HG03575 (cell line): ENCODE measurements around the gene GPR87.

ENCODE experiments used
- ATAC-seq: cut with Tn5 transposase; IDR thresholded peaks from one replicate; pipeline ENCODE4 v1.9.1; 2021; ENCODE audit not compliant: unreplicated experiment, insufficient number of reproducible peaks, low FRiP score; ENCODE audit errors: extremely low read depth

GPR87 gene

DNA sequence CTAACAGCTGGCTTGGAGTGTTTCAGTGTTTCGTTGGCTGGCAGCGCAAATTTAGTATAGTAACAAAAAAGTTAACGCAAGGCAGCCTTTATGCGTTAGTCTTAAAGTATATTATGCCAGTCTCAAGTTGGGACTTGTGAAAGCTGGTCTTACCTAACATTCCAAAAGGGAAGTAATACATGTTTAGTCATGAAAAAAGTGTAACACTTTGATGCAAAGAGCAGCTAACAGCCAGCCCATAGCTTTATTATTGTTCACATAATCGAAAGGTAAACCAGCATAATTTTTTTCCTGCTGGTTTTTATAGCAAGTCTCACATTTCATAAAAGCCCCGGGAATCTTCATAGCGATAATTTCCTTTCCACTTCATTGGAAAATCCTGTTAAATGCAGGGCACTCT, 2.4 kb upstream of the GPR87 start:
- ATAC-seq = no peak

DNA sequence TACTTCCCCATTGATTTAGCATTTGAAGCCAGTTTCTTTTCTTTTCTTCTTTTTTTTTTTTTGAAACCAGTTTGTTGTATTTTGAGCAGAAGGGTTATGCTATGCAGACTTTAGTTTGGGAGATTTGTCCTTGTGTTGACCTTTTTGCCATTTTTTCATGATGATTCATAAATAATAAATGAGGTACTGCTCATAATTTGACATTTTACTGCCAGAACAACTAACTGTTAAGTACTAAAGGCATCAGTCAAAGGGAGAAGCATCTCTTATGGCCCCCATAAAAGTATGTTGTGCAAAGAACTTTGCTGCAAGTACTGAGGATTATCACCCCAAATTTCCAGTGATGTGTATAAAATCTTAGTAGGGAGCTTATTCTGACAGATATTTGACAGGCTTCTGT, 1.7 kb upstream of the GPR87 start:
- ATAC-seq = no peak

DNA sequence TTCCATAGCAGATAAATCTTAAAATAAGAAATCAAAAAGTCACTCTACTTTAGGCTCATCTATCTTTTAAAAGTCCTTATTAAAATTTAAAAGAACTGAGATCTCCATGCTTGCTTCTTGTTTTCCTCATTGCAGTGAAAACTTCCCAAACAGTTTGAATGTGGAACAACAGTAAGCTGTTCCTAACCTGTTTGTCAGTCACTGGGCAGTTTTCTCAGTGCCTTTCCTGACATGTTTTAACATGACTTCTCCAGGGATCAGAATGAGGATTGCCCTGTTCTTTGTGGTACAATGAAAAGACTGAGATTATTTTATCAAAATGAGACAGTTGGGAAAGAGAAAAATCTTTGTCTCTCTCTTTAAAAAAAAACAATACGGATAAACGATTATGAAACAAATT, 774 bp downstream of the GPR87 start:
- ATAC-seq = no peak

DNA sequence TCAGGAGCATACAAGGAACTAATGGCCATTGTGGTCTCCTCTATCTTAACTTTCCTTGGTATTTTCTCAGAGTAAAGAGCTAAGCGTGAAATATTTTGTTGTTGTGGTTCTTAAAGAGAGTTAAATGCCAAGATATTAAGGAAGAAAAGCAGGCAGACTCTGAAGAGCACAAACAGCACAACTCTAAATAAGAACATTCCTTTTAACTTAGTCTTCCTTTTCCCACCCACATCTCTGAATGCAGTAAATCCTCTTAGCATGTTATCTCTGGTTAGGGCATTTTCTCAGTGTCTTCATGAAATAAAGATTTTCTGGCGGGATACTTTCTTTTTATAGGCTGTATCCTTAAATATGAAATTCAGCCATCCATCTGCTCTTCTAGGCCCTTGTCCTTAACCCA, 1.5 kb downstream of the GPR87 start:
- ATAC-seq = no peak

DNA sequence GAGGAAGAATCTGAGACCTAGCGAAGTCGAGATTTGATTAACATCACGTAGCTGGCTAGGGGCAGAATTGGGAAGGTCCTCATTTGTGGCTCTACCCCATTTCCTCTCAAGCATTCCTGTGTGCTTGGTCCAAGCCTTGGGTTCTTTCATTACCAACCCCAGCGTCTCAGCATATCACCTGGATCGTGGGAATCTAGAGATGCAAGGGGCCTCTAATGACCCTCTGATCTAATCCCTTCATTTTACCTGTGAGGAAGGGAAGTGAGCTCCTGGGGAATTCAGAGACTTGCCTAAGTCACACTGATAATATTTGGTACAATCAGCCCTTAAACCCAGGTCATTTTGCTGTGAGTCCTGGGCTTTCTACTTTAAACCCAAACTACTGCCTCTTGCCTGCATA, 2.0 kb downstream of the GPR87 start:
- ATAC-seq = no peak

DNA sequence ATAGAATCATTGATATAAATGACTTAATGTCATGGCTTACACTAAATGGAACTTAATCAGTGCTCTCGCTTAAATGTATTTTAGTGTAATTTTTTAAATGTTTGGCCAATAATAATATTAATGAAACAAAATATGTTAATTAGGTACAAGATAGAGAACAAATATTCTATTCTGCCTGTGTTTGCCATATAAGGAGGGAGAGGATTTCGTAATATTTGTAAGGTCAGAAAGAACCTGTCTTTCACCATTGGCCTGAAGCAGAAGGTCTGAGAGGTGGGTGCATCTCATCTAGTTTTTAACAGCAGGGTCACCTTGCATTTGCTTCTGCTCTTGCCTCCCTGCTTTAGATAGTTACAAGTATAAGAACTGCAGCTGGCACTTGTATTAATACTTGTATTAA, 2.5 kb downstream of the GPR87 start:
- no peak for ATAC-seq

DNA sequence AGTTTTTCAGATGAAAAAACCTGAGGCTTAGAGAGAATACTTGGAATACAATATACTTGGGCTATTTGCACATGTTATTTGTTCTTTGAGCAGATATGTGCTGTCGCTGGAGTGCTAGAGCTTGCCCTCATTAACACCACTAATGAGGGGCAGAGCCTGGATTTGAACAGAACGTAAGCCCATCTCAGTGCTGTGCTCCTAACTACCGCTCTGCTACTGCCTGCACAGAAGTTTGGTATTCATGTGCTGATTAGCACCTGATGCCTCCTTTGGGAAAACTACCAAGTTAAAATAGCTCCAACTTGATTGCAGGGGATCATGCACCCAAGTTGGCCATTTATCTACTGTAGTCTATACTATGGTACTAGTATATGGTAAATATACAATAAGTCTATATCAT, 3.6 kb downstream of the GPR87 start:
- no peak for ATAC-seq

DNA sequence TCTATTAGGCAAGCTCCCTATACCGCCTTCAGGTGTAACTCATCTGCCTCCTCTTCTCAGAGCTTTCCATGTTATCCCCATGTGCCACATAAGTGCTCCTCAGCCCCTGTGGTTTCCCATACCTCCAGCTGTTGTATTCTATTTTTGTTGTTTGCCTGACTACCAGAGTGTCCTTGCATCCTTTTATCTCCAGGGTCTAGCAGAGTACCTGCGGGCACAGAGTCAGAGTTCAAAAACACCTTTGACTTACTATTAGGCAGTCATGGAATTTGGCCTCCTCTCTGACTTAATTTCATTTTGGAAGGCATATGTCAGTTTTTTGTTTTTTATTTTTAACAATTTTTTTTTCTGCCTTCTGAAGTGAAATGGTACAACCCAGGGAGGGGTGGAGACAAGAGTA, 7.1 kb downstream of the GPR87 start:
- ATAC-seq = no peak

DNA sequence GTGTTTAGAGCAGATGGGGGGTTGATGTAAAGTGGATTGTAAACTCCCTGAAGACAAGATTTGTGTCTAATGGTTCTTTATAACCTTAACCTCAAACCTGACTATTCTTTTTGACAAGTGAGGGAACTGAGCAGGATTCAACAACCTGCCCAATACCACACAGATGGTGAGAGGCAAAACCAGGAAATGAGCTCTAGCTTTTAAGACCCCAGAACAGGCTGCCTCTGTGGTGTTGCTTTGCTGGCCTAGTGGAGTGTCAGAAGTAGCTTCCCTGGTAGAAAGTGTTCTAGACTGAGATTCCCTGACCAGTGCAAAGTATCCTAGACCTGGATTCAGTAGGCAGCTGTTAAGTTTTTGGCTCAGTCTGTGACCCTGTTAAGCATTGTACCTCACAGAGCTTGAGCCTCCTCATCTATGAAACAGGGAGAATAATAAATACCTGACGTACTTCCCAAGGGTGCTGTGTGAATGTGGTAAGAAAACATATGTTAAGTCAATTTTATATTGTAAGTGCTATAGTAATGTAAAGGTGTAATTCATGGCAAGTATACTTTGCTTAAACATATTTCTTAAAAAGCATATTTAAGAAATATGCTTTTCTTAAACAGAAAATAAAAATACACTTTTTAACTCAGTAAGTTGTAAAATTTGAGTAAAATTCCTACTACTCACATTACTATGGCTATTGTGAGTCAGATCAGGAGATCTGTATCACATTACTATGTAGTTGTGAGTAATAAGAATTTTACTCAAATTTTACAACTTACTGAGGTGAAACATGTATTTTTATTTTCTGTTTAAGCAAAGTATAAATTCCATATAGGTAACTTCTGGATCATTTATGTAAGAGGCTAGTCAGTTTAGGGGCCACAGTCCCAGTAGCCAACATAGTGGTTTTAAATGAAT, 8.8 kb downstream of the GPR87 start:
- no peak for ATAC-seq

DNA sequence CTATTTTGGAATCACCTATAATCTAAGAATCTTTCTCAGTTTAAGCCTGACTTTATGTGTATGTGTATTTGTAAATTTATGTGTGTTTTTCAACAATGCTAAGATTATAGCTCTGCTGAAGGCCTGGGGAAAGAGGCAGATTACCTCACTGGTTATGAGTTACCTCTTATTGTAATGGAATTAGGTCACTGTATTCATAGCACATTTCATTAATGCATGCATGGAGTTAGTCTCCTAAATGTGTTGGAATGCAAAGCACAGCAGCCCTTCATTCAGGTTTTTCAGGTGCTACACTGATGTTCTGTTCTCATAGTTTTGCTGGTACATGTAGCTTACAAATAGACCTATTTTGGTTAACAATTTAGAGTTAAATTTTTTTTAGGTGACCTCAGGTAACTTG, 9.5 kb downstream of the GPR87 start:
- ATAC-seq = no peak

DNA sequence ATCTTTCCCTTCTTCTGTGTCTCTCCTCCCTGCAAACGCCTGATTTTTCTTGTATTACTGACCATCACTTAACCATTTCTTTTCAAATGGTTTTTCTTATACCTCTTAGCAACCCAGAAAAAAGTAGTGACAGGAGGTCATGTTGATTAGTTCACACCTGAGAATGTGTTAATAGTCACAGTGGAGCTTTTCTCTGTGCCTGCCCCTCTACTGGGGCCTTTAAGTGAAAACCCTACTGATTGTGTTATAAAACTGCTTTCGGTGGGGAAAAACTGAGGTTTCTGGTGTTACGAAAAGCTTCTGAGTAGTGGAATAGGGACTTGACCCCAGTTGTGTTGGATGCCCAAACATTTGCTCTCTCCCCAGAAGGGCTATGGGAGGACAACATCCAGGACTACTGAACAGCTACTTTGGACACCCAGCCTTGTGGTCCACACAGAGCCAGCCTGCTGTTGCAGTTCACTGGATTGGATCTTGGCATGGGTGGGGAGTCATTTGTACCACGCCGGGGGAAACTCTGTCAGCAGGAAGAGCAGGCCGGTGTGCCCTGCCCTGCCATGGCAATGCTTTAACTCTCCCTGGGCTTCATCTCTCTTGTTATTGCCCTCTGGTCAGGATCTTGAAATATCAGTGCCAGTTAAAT, 10.3 kb downstream of the GPR87 start:
- no peak for ATAC-seq

DNA sequence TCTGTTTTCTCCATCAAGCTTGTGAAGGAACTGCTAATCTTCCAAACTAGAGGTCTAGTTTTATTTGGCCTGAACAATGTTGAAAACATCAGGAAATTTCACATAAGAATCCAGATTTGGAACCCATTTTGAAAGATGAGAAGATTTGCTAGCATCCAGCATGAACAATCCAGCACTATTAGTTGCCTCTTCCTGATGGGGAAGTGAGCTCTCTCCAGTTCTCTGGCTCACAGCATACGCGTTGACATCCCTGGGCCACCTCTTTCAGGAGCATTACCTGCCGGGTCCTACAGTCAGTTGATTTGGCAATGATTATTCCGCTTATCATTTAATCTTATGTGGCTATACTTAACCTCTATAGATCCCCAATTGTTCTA, 10.9 kb downstream of the GPR87 start:
- ATAC-seq = no peak

DNA sequence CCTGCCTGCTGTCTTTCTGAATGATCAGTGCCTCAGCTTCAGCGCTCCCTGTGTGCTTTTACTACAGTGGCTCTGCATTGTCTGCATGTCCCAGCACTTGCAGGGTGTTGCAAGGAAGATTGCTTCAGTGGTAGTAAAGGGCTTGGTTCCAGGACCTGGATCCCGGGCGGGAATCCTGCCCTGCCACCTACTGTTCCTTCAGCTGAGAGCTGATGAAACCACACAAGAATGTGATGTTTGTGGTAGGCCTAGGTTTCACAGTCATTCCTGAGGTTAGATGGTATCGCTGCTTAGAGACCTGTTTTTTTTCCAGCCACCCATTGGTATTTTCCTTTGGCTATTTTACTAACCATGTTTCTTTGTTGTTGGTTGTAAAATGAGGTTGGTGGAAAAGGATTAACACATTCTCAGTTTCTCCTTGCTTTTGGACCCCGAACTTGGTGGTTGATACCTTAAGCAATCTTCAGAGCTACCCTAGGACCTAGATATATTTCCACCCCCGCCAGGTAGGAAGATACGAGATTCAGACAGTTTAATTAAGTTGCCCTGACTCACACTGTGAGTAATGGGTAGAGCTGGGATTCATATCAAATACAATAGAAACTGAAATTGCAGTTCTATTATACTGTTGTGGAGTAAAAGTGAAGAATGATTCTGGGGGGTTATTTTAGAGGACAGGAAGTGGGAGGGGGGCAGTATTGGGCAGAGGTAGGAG, 11.4 kb downstream of the GPR87 start:
- ATAC-seq = no peak

DNA sequence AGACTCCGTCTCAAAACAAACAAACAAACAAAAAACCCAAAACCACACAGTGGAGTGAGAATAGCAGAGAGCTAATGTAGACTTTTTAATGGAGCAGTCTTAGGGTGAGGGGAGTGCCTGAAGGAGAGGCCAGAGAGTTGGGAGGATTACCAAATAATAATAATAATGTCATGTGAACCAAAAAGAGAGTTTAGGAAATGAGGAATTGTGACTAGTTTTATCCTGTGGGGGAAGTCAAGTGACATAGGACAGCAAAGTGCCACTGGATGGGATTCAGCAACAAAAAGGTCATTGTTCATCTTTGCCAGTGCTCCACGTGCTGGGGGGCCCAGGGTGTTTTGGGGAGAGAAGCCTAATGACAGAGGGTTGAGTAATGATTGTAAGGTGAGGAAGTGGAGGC, 12.9 kb downstream of the GPR87 start:
- ATAC-seq = no peak

DNA sequence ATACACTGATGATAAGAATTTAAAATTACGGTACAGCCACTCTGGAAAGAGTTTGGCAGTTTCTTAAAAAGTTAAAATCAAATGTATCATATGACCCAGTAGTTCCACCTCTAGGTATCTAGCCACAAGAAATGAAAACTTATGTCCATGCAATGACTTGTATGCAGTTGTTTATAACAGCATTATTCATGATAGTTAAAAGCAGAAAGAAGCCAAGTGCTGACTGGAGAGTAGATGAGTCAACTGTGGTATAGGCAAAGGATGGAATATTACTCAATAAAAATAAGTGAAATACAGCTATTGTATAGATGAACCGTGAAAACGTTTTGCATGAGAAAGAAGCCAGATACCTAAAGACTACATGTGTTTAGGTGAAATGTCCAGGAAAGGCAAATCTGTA, 14.8 kb downstream of the GPR87 start:
- no peak for ATAC-seq

DNA sequence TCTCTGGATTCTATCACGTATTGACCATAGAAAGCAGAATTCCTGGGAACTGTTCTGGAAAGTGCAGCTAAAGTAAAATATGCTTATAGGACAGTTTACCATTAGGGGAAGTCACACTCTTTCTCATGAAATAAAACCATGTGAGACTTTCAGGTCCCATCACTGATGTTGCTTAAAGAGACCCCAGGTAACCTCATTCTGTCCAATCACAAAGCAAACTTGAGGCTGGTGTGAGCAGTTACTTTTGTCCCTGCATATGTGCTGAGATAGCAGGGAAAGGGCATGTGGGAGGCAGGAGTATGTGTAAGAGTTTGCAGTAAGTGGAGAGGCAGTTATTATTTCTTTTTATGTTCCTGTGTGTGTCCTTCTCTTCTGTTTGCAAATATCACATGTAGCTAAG, 16.1 kb downstream of the GPR87 start:
- ATAC-seq = no peak

DNA sequence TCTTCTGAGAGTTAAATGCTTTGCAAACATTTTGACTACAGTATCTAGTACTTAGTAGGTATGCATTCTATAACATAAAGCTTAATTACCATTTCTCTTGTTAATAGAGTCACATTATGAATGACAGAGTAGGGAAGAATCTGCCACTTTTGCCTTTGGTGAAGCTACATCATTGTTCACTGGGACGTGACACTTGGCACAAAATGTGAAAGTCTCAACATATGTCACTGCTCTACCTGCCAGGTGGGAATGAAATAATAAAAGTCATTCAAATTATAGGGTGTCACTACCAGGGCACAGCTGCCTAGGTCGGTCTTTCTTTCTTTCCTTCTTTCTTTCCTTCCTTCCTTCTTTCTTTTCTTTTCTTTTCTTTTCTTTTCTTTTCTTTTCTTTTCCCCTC, 17.6 kb downstream of the GPR87 start:
- ATAC-seq = no peak

DNA sequence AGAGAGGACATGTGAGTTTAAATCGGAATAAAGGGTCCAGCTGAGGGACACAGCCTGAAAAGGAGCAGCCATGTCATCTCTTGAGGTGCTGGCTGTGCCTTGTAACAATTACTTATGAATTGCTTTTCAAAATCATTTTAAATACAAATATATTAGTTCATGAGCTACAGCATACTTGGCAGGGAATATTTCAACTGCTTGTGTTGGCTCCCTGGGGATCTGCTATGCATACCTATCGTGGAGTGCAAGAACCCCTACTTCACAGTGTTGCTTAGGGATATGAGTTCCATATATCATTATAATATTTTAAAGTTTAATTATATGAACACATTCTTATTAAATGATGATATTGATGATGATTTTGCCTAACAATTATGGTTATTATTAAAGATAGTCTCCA, 19.2 kb downstream of the GPR87 start:
- no peak for ATAC-seq

DNA sequence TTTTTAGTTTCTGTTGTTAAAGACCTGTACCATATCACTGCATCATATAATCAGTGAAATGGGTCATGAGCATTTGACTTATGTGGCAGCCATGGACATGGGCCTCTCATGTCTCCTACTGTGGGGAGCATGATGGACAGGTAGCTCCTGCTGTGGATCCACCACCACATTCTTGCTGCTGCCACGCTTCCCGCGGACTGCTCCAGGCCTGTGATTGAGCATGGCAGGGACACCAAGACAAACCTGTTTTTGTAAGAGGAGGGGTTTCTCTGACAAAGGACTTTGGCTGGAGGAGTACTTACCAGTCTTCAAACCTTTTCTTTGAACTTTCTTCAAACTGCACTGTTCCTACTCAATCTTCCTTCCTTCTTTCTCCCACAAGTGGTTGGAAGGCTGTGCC, 20.4 kb downstream of the GPR87 start:
- no peak for ATAC-seq

DNA sequence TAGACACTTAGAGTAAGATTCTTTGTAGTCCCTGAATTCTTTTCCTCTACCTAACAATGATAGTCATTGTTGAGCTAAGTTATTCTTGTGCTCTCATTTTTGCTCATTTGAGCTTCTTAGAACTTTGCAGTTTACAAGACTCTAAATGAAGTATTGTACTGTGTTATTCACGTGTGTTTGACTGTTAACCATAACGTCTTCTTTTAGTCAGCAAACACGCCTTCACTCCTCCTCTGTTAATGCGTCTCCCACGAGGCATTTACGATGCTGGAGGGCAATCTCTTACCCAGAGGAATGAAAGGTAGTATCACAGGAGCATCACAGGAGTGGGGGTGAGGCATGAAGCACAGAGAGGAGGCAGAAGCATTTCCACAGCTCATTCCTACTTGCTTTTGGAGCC, 23.5 kb downstream of the GPR87 start:
- ATAC-seq = no peak
